Cardiac fibroblast (primary cell): ENCODE data around the gene SYNPO2.

Experiments used
- DNase-seq, 2 donors: peaks; one replicate each; pipeline versions ENCODE4 v3.0.0 to v3.0.0-alpha.2; 2010; ENCODE audit warnings: low read depth in 2 of 2
- H3K4me3 ChIP-seq, 2 donors: replicated peaks in 1 of 2; 1 replicate in 1 of 2; 2 replicates in 1 of 2; pipeline ENCODE4 v1.5.1; 2011; ENCODE audit warnings: low read depth in 2 of 2, low read length in 2 of 2, mild to moderate bottlenecking in 2 of 2, moderate library complexity in 1 of 2
- TF ChIP-seq, protein P1 (sequence below): IDR thresholded peaks from one replicate; pipeline ENCODE4 v1.5.1; 2011; ENCODE audit warnings: low read depth, mild to moderate bottlenecking, low read length, inconsistent platforms

SYNPO2 gene

DNA sequence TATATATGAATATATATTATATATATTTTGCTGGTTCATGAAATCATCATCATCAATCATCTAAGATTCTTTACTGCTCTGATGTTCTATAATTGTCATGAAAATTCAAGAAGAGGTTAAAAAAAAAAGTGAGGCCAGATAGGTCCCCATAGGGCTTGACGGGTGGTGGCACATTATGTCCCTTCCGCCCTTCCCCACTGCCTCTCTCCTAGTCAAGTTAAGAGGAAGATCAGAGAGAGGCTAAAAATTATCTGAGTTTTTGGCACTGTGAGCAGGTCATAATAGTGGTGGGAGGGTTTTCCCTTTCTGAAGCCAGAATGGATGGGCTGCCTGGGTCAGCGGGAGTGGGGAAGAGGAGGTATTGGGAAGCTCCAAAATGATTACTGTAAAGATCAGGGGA lies 5.4 kb downstream of the SYNPO2 start:
- TF ChIP-seq, protein P1, sequence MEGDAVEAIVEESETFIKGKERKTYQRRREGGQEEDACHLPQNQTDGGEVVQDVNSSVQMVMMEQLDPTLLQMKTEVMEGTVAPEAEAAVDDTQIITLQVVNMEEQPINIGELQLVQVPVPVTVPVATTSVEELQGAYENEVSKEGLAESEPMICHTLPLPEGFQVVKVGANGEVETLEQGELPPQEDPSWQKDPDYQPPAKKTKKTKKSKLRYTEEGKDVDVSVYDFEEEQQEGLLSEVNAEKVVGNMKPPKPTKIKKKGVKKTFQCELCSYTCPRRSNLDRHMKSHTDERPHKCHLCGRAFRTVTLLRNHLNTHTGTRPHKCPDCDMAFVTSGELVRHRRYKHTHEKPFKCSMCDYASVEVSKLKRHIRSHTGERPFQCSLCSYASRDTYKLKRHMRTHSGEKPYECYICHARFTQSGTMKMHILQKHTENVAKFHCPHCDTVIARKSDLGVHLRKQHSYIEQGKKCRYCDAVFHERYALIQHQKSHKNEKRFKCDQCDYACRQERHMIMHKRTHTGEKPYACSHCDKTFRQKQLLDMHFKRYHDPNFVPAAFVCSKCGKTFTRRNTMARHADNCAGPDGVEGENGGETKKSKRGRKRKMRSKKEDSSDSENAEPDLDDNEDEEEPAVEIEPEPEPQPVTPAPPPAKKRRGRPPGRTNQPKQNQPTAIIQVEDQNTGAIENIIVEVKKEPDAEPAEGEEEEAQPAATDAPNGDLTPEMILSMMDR, result no peak
- DNase-seq, result no peak
- H3K4me3 ChIP-seq, result no peak overlapping the region

DNA sequence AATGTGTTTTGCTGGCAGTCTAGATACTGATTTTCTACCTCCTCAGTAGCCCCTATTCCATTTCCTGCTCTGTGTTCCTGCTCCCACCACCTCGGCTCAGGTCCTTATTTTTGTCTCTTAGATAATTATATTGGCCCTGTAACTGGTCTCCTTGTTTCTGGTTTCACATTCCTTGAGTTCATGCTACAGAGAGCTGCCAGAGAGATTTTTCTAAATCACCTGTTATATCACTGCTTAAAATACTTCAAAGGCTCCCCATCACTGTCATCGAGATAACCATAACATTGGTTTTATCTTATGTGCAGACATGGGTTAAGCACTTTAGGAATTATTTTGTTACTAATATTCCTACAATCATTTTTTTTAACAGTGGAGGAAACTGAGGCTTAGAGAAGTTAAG lies 9.6 kb downstream of the SYNPO2 start:
- H3K4me3 ChIP-seq, result no peak overlapping the region
- DNase-seq, result no peak
- TF ChIP-seq, protein P1, result no peak

DNA sequence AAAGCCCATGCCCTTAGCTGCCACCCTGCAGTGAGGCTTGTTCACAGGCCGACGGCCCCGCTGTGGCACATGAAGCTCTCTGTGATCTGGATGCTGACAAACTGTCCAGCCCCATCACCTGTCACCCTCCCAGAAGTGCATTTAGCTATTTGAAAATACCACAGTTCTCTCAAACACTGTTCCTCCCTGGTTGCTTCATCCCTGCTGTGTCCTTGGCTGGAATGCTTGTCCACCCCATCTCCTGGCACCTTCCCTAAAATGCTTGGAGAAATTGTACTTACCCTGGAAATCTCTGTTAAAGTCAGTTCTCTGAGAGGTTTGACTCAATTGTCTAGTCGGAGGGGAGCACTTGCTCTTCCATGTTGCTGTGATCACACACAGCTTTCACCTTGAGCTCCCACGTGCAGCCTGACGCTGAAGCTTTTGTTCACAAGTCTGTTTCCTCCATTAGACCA lies 10.1 kb downstream of the SYNPO2 start:
- no peak overlapping the region for H3K4me3 ChIP-seq
- peak in 1 of 2 donors; percentile 35 for DNase-seq
- TF ChIP-seq, protein P1, result no peak

DNA sequence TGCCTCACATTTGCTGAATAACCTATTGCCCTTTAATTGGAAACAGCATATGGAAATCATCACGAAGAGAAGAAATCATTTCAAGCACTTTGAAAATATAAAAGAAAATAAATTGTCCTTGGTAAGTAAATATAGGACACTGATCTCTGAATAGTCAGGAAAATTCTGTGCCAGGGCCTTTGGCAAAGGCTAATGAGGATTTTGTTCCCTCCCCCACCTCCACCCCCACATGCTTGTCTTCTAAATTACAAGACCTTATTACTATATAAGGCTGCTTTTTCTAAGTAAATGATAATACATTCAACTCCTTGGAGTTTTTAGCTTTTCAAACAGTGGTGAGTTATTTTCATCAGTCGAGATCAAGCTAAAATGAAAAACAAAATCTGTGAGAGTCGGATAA lies 15.8 kb downstream of the SYNPO2 start:
- no peak overlapping the region for H3K4me3 ChIP-seq
- TF ChIP-seq, protein P1, result no peak
- DNase-seq, result no peak

DNA sequence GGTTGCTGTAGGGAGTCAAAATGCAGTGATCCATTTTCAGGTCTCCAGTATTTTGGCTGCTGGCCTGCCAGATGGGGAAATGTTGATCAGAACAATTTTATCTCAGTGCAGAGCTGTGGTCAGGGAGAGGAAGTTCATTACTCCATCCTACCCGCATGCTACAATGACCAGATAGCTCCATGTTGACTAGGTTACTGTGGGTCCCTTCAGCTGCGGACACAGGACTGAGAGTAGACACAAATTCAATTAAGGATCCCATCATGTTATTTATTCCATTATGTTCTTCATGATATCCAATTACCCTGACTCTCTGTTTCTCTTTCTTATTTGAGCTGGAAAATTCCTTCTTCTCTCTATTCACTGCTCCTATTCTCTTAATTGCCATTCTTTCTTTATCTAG lies 16.3 kb downstream of the SYNPO2 start:
- TF ChIP-seq, protein P1, result no peak
- no peak overlapping the region for H3K4me3 ChIP-seq
- peak; percentile 40 to 50 for DNase-seq

DNA sequence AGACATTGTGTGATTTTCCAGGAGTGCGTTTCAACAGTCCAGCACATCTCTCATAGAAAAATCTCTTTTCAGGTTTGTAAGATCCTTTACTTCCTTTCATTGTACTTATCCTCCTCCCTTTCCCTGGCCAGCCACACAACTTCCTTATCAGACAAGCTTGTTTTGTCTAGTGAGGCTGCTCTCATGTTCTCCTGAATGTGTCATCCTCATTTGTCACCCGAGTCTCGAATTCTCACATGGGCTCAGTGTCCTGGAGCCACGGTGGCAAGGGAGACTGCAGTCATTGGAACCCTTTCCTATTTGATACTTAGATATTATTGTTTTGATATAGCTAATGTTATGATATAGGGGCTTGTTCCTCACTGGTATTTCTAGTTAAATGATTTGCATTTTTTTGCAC lies 16.9 kb downstream of the SYNPO2 start:
- peak in 1 of 2 donors; percentile 43 for DNase-seq
- TF ChIP-seq, protein P1, result no peak
- H3K4me3 ChIP-seq, result no peak overlapping the region
